HL-60 (cell line): Measurements from ENCODE around the gene DMD.

Experiments used
- DNase-seq, 2 experiments: peaks; one replicate each; pipeline ENCODE4 v3.0.0-alpha.2; 2010 to 2020; ENCODE audit warnings: low read depth in 1 of 2, low spot score in 1 of 2
- H3K27ac ChIP-seq: fragments of 250-450 bp; sonication (Bioruptor Pico); replicated peaks from 2 replicates; pipeline ENCODE4 v1.5.1; 2020; ENCODE audit warnings: mild to moderate bottlenecking, moderate library complexity
- H3K27me3 ChIP-seq: fragments of 250-450 bp; sonication (Bioruptor Pico); 2 replicates; pipeline ENCODE4 v1.5.1; 2021; ENCODE audit warnings: mild to moderate bottlenecking, moderate library complexity; ENCODE audit not compliant: insufficient read depth, poor library complexity, severe bottlenecking
- H3K4me3 ChIP-seq: replicated peaks from 2 replicates; pipeline ENCODE4 v1.5.1; 2011; ENCODE audit warnings: mild to moderate bottlenecking, control low read depth, low read length; ENCODE audit not compliant: insufficient read depth
- CTCF ChIP-seq: IDR thresholded peaks from one replicate; pipeline ENCODE4 v1.5.1; 2011; ENCODE audit warnings: low read length, control low read depth, inconsistent platforms; ENCODE audit not compliant: insufficient read depth
- GABPA ChIP-seq: IDR thresholded peaks from 2 replicates; pipeline ENCODE4 v1.6.1; 2012; ENCODE audit warnings: low read depth
- POLR2AphosphoS5 ChIP-seq: IDR thresholded peaks from 2 replicates; pipeline ENCODE4 v1.6.1; 2012; ENCODE audit warnings: low read depth
- REST ChIP-seq: IDR thresholded peaks from 2 replicates; pipeline ENCODE4 v1.6.1; 2012; ENCODE audit warnings: low read depth; ENCODE audit not compliant: insufficient replicate concordance
- SPI1 ChIP-seq: IDR thresholded peaks from 2 replicates; pipeline ENCODE4 v1.6.1; 2012; ENCODE audit warnings: low read depth, mild to moderate bottlenecking, borderline replicate concordance

Gene DMD

DNA sequence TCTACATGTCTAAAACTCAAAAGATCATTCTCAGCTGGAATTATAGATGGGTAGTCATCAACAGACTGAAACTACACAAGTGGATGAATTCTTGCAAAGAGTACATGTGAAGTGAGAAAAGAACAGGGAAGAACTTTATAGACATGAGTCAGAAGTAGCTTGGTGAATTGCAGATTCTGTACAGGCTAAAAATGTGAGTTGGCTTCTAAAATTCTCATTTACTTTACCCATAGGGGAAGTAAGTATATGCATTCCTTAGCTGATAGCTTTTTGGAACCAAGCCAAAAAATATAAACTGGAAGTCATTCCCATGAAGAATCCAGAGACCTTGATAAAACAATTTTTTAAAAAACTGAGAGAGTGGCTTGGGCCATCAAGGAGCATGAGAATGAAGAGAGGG, 1555.3 kb downstream of the DMD start:
- Histone ChIP-seq H3K27ac (no peak overlapping the region), H3K27me3 (no peaks in the 10 kb centered on the region), H3K4me3 (no peak overlapping the region)
- no peak for DNase-seq
- no peak for TF ChIP-seq SPI1
- no peak for TF ChIP-seq GABPA
- no peak for TF ChIP-seq CTCF
- no peak for TF ChIP-seq REST
- no peak for TF ChIP-seq POLR2AphosphoS5

- Histone ChIP-seq H3K27me3 (no peaks in the 10 kb centered on the region), H3K4me3 (no peak overlapping the region), H3K27ac (no peak overlapping the region)
- DNase-seq = no peak
- TF ChIP-seq CTCF (no peak), POLR2AphosphoS5 (no peak), REST (no peak), SPI1 (no peak), GABPA (no peak)
These were observed 1557.9 kb downstream of the DMD start for GRCh38 chrX:31653422-31653821.

GRCh38 chrX:31652650-31653049, 1558.7 kb downstream of the DMD start:
- no peak for TF ChIP-seq CTCF
- TF ChIP-seq POLR2AphosphoS5 = no peak
- TF ChIP-seq REST = no peak
- TF ChIP-seq GABPA = no peak
- no peak for TF ChIP-seq SPI1
- H3K4me3 ChIP-seq = no peak overlapping the region
- no peak for DNase-seq
- H3K27me3 ChIP-seq = no peaks in the 10 kb centered on the region
- no peak overlapping the region for H3K27ac ChIP-seq
